GM20431 (cell line): ENCODE data around the gene FAM20A.
"Not testable (repeated sequence)": the region's sequence is repeated elsewhere in the genome, so short reads cannot be mapped to it uniquely, and the experiment has no call there.

Experiments used
- in situ Hi-C: fragments of 300-500 bp; cut with MseI, MboI; formaldehyde crosslinking; loops from one replicate; pipeline ENCODE4 v1.15.0; 2020; ENCODE audit warnings: low sequenced_read_pairs; ENCODE audit not compliant: unreplicated experiment

Gene FAM20A

GRCh38 chr17:68592682-68593641 lies 8.2 kb downstream of the FAM20A start:
- in situ Hi-C loops, result no loop called here

- in situ Hi-C loops, result no loop called here
These were observed 9.2 kb downstream of the FAM20A start for GRCh38 chr17:68592009-68592408.

GRCh38 chr17:68591583-68591982 lies 9.6 kb downstream of the FAM20A start:
- in situ Hi-C loops, result no loop called here

GRCh38 chr17:68589086-68589485 lies 12.1 kb downstream of the FAM20A start:
- in situ Hi-C loops, result no loop called here

GRCh38 chr17:68588362-68588761 lies 12.8 kb downstream of the FAM20A start:
- in situ Hi-C loops, result no loop called here

GRCh38 chr17:68587847-68588246 lies 13.3 kb downstream of the FAM20A start:
- in situ Hi-C loops, result no loop called here

- in situ Hi-C loops, result no loop called here
These were observed 14.1 kb downstream of the FAM20A start for GRCh38 chr17:68587026-68587425.

GRCh38 chr17:68585643-68586042 lies 15.5 kb downstream of the FAM20A start:
- in situ Hi-C loops, result no loop called here

GRCh38 chr17:68584581-68585303 lies 16.4 kb downstream of the FAM20A start:
- in situ Hi-C loops, result no loop called here

- in situ Hi-C loops, result not testable (repeated sequence)
These were observed 18.3 kb downstream of the FAM20A start for GRCh38 chr17:68582867-68583266.

GRCh38 chr17:68581863-68582645 lies 19.1 kb downstream of the FAM20A start:
- in situ Hi-C loops, result no loop called here

- in situ Hi-C loops, result no loop called here
These were observed 20.9 kb downstream of the FAM20A start for GRCh38 chr17:68580236-68580770.

GRCh38 chr17:68579194-68579927 lies 21.8 kb downstream of the FAM20A start:
- in situ Hi-C loops, result no loop called here

GRCh38 chr17:68578236-68578635 lies 22.9 kb downstream of the FAM20A start:
- in situ Hi-C loops, result no loop called here

- in situ Hi-C loops, result no loop called here
These were observed 23.7 kb downstream of the FAM20A start for GRCh38 chr17:68577497-68577821.

GRCh38 chr17:68576811-68577496 lies 24.2 kb downstream of the FAM20A start:
- in situ Hi-C loops, result no loop called here

- in situ Hi-C loops, result no loop called here
These were observed 25.0 kb downstream of the FAM20A start for GRCh38 chr17:68576137-68576536.

- in situ Hi-C loops, result no loop called here
These were observed 27.8 kb downstream of the FAM20A start for GRCh38 chr17:68573338-68573737.
